Hepatocyte (in vitro differentiated cells): ENCODE data around the gene MAPKAP1. TPM values are rescaled to one million over a fixed set of nuclear protein-coding genes. Genes with fewer than 3 reads are reported as not detected.

ENCODE experiments used
- DNase-seq: peaks from one replicate; pipeline ENCODE4 v3.0.0-alpha.2; 2016; ENCODE audit warnings: low spot score
- H2AFZ ChIP-seq: fragments of 200-600 bp; sonication (generic); 2 replicates; pipeline ENCODE4 v1.6.0; 2016; ENCODE audit warnings: antibody characterized with exemption, mild to moderate bottlenecking
- H3K27ac ChIP-seq: fragments of 200-600 bp; sonication (generic); 2 replicates; pipeline ENCODE4 v1.5.1; 2016; ENCODE audit warnings: mild to moderate bottlenecking
- H3K27me3 ChIP-seq: fragments of 200-600 bp; sonication (generic); 2 replicates; pipeline ENCODE4 v1.6.1; 2016
- H3K36me3 ChIP-seq: fragments of 200-600 bp; sonication (generic); replicated peaks from 2 replicates; pipeline ENCODE4 v1.5.1; 2016; ENCODE audit warnings: low read depth; ENCODE audit not compliant: insufficient read depth
- H3K4me1 ChIP-seq: fragments of 200-600 bp; sonication (generic); 2 replicates; pipeline ENCODE4 v1.5.1; 2016; ENCODE audit warnings: mild to moderate bottlenecking, moderate library complexity; ENCODE audit not compliant: insufficient read depth
- H3K4me2 ChIP-seq: fragments of 200-600 bp; sonication (generic); 2 replicates; pipeline ENCODE4 v1.6.0; 2016
- H3K4me3 ChIP-seq: fragments of 200-600 bp; sonication (generic); 2 replicates; pipeline ENCODE4 v1.5.1; 2016; ENCODE audit warnings: mild to moderate bottlenecking
- H3K79me2 ChIP-seq: fragments of 200-600 bp; sonication (generic); 2 replicates; pipeline ENCODE4 v1.6.0; 2017; ENCODE audit warnings: mild to moderate bottlenecking
- H3K9me2 ChIP-seq: fragments of 200-600 bp; sonication (generic); replicated peaks from 2 replicates; pipeline ENCODE4 v1.6.0; 2017; ENCODE audit warnings: mild to moderate bottlenecking; ENCODE audit not compliant: insufficient read depth
- H3K9me3 ChIP-seq: fragments of 200-600 bp; sonication (generic); 2 replicates; pipeline ENCODE4 v1.5.1; 2016; ENCODE audit warnings: low read depth, mild to moderate bottlenecking
- H4K20me1 ChIP-seq: fragments of 200-600 bp; sonication (generic); 2 replicates; pipeline ENCODE4 v1.6.0; 2016; ENCODE audit warnings: mild to moderate bottlenecking; ENCODE audit not compliant: insufficient read depth, poor library complexity, severe bottlenecking
- EZH2 ChIP-seq: fragments of 200-600 bp; sonication (generic); IDR thresholded peaks from 2 replicates; pipeline ENCODE4 v1.6.1; 2016; ENCODE audit warnings: antibody characterized with exemption, mild to moderate bottlenecking, borderline replicate concordance
- EZH2phosphoT487 ChIP-seq: fragments of 200-600 bp; sonication (generic); IDR thresholded peaks from one replicate; pipeline ENCODE4 v1.6.1; 2018; ENCODE audit warnings: antibody characterized with exemption, mild to moderate bottlenecking, low read depth, moderate library complexity; ENCODE audit not compliant: unreplicated experiment, severe bottlenecking
- WGBS: methylation state at CpG from one replicate; pipeline ENCODE4 v1.1.6; 2016; ENCODE audit warnings: low lambda C conversion rate; ENCODE audit errors: missing lambda C conversion rate; 5-methylcytosine and 5-hydroxymethylcytosine counted together
- polyA plus RNA-seq: library from polyadenylated mRNA; unstranded; fragments of >200 nt; fragmentation: Nextera tagmentation; extraction: Ambion mirVana; gene quantifications from 2 replicates; pipeline ENCODE4 v1.2.1, GENCODE V29; 2016
- total RNA-seq: library from RNA; depleted of rRNA; stranded (reverse); fragments of >200 nt; gene quantifications from 2 replicates; pipeline ENCODE4 v1.2.3, GENCODE V29; 2014
- TF ChIP-seq, protein P1 (sequence below): fragments of 200-600 bp; sonication (generic); IDR thresholded peaks from 2 replicates; pipeline ENCODE4 v1.5.1; 2016; ENCODE audit warnings: antibody characterized with exemption, mild to moderate bottlenecking; ENCODE audit not compliant: poor library complexity

Gene MAPKAP1
- total and polyA plus RNA-seq, 2 experiments from 2014 or later = 74.5 to 79.4 TPM

DNA sequence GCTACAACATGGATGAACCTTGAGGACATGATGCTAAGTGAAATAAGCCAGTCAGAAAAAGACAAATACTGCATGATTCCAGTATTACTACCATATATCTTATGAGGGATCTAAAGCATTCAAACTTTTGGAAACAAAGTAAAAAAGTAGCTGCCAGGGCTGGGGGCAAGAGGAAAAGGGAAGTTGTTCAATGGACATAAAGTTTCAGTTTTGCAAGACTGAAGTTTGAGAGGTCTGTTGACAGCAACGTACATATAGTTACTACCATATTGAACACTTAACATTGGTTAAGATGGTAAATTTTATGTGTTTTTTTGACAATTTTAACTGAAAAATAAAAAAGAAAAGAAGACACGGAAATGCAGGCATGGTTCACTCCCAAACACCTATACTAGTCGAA, 77.6 kb downstream of the MAPKAP1 start:
- 95% methylated on average over 3 of the region's 3 CpGs for WGBS
- TF ChIP-seq, protein P1, sequence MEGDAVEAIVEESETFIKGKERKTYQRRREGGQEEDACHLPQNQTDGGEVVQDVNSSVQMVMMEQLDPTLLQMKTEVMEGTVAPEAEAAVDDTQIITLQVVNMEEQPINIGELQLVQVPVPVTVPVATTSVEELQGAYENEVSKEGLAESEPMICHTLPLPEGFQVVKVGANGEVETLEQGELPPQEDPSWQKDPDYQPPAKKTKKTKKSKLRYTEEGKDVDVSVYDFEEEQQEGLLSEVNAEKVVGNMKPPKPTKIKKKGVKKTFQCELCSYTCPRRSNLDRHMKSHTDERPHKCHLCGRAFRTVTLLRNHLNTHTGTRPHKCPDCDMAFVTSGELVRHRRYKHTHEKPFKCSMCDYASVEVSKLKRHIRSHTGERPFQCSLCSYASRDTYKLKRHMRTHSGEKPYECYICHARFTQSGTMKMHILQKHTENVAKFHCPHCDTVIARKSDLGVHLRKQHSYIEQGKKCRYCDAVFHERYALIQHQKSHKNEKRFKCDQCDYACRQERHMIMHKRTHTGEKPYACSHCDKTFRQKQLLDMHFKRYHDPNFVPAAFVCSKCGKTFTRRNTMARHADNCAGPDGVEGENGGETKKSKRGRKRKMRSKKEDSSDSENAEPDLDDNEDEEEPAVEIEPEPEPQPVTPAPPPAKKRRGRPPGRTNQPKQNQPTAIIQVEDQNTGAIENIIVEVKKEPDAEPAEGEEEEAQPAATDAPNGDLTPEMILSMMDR = no peak
- TF ChIP-seq EZH2 = no peak
- no peak for TF ChIP-seq EZH2phosphoT487
- peaks cover 10% of the 10 kb centered on the region for H4K20me1 ChIP-seq

DNA sequence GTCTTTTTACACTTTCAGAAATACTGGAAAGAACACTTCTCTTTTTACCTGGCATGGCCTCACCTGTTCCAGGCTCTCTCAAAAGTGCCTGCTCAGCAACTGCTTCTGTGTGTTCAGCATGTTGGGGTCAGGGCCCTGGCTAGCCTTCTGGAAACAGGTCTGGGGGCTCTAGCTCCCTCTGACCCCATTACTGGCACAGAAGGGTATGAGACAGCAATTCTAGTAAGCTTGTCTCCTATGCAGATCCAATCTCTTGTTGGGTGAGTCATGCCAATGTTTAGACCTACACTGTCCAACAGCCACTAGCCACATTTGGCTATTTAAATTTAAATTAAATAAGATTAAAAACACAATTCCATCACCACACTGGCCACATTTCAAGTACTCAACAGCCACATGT, 80.8 kb downstream of the MAPKAP1 start:
- Histone ChIP-seq H3K27ac (no peak overlapping the region), H3K9me3 (no peaks in the 10 kb centered on the region), H2AFZ (no peak overlapping the region), H3K79me2 (peaks cover 54% of the 10 kb centered on the region), H3K4me2 (no peak overlapping the region), H3K4me3 (no peak overlapping the region), H3K36me3 (no peaks in the 10 kb centered on the region), H3K27me3 (no peaks in the 10 kb centered on the region), H4K20me1 (peaks cover 6% of the 10 kb centered on the region), H3K9me2 (no peaks in the 10 kb centered on the region), H3K4me1 (no peaks in the 10 kb centered on the region)
- TF ChIP-seq EZH2phosphoT487 (no peak), EZH2 (no peak)
- TF ChIP-seq, protein P1 = no peak
- no peak for DNase-seq

More for the DNA sequence above, 77.6 kb downstream of the MAPKAP1 start:
- Histone ChIP-seq H3K36me3 (no peaks in the 10 kb centered on the region), H2AFZ (no peak overlapping the region), H3K4me2 (no peak overlapping the region), H3K4me1 (peaks cover 17% of the 10 kb centered on the region), H3K27ac (no peak overlapping the region), H3K9me2 (no peaks in the 10 kb centered on the region), H3K27me3 (no peaks in the 10 kb centered on the region), H3K79me2 (peaks cover 57% of the 10 kb centered on the region), H3K4me3 (no peak overlapping the region), H3K9me3 (no peaks in the 10 kb centered on the region)
- DNase-seq = no peak

GRCh38 chr9:125621170-125621569, 85.8 kb downstream of the MAPKAP1 start:
- no peaks in the 10 kb centered on the region for H3K27me3 ChIP-seq

More at GRCh38 chr9:125621170-125621569, 85.8 kb downstream of the MAPKAP1 start:
- H4K20me1 ChIP-seq = peaks cover 2% of the 10 kb centered on the region
- H3K9me3 ChIP-seq = no peaks in the 10 kb centered on the region
- H3K36me3 ChIP-seq = no peaks in the 10 kb centered on the region
- H3K4me2 ChIP-seq = no peak overlapping the region
- peaks cover 54% of the 10 kb centered on the region for H3K79me2 ChIP-seq
- H2AFZ ChIP-seq = no peak overlapping the region
- no peak for DNase-seq
- H3K9me2 ChIP-seq = no peaks in the 10 kb centered on the region
- no peak overlapping the region for H3K27ac ChIP-seq
- TF ChIP-seq EZH2 (no peak), EZH2phosphoT487 (no peak)
- TF ChIP-seq, protein P1 = no peak
- WGBS = 100% methylated on average over 1 of the region's 1 CpG
- H3K4me3 ChIP-seq = no peak overlapping the region
- H3K4me1 ChIP-seq = no peaks in the 10 kb centered on the region
